Measurements from ENCODE around the gene SLC15A2.
"Not testable (repeated sequence)": the region's sequence is repeated elsewhere in the genome, so short reads cannot be mapped to it uniquely, and the experiment has no call there.

Gene SLC15A2

GRCh38 chr3:121895736-121896135, 1.5 kb downstream of the SLC15A2 start:
- in situ Hi-C loops (cut with HindIII; ENCODE audit: low pct_unique_long_range_greater_than_20kb, low sequenced_read_pairs) = no loop called here
- no peak for TF ChIP-seq JUND (IDR thresholded peaks at IDR 0.05; ENCODE audit: low read depth)
- no peak for DNase-seq (ENCODE audit: low read depth in 1 of 2, low spot score in 1 of 2)

- in situ Hi-C loops (cut with HindIII; ENCODE audit: low pct_unique_long_range_greater_than_20kb, low sequenced_read_pairs) = no loop called here
- DNase-seq (ENCODE audit: low read depth in 1 of 2, low spot score in 1 of 2) = no peak
Observed at GRCh38 chr3:121896823-121897222, 2.6 kb downstream of the SLC15A2 start.

GRCh38 chr3:121897296-121897695, 3.1 kb downstream of the SLC15A2 start:
- DNase-seq (ENCODE audit: low read depth in 1 of 2, low spot score in 1 of 2) = no peak
- TF ChIP-seq JUND (IDR thresholded peaks at IDR 0.05; ENCODE audit: low read depth) = no peak
- in situ Hi-C loops (cut with HindIII; ENCODE audit: low pct_unique_long_range_greater_than_20kb, low sequenced_read_pairs) = no loop called here

More at GRCh38 chr3:121896823-121897222, 2.6 kb downstream of the SLC15A2 start:
- no peak for TF ChIP-seq JUND (IDR thresholded peaks at IDR 0.05; ENCODE audit: low read depth)

- no peak for TF ChIP-seq JUND (IDR thresholded peaks at IDR 0.05; ENCODE audit: low read depth)
- DNase-seq (ENCODE audit: low read depth in 1 of 2, low spot score in 1 of 2) = no peak
- in situ Hi-C loops (cut with HindIII; ENCODE audit: low pct_unique_long_range_greater_than_20kb, low sequenced_read_pairs) = no loop called here
Observed at GRCh38 chr3:121913305-121913990, 19.2 kb downstream of the SLC15A2 start.

GRCh38 chr3:121914081-121914998, 20.1 kb downstream of the SLC15A2 start:
- no peak for TF ChIP-seq JUND (IDR thresholded peaks at IDR 0.05; ENCODE audit: low read depth)
- no peak for DNase-seq (ENCODE audit: low read depth in 1 of 2, low spot score in 1 of 2)
- in situ Hi-C loops (cut with HindIII; ENCODE audit: low pct_unique_long_range_greater_than_20kb, low sequenced_read_pairs) = no loop called here

- DNase-seq (ENCODE audit: low read depth in 1 of 2, low spot score in 1 of 2) = no peak
- no peak for TF ChIP-seq JUND (IDR thresholded peaks at IDR 0.05; ENCODE audit: low read depth)
- in situ Hi-C loops (cut with HindIII; ENCODE audit: low pct_unique_long_range_greater_than_20kb, low sequenced_read_pairs) = no loop called here
Observed at GRCh38 chr3:121916189-121916588, 22.0 kb downstream of the SLC15A2 start.

GRCh38 chr3:121918779-121919483, 24.7 kb downstream of the SLC15A2 start:
- in situ Hi-C loops (cut with HindIII; ENCODE audit: low pct_unique_long_range_greater_than_20kb, low sequenced_read_pairs) = no loop called here
- no peak for DNase-seq (ENCODE audit: low read depth in 1 of 2, low spot score in 1 of 2)

GRCh38 chr3:121924734-121925133, 30.5 kb downstream of the SLC15A2 start:
- DNase-seq (ENCODE audit: low read depth in 1 of 2, low spot score in 1 of 2) = no peak
- in situ Hi-C loops (cut with HindIII; ENCODE audit: low pct_unique_long_range_greater_than_20kb, low sequenced_read_pairs) = no loop called here
- TF ChIP-seq JUND (IDR thresholded peaks at IDR 0.05; ENCODE audit: low read depth) = no peak

More at GRCh38 chr3:121918779-121919483, 24.7 kb downstream of the SLC15A2 start:
- TF ChIP-seq JUND (IDR thresholded peaks at IDR 0.05; ENCODE audit: low read depth) = no peak

- no peak for DNase-seq (ENCODE audit: low read depth in 1 of 2, low spot score in 1 of 2)
- no peak for TF ChIP-seq JUND (IDR thresholded peaks at IDR 0.05; ENCODE audit: low read depth)
- in situ Hi-C loops (cut with HindIII; ENCODE audit: low pct_unique_long_range_greater_than_20kb, low sequenced_read_pairs) = no loop called here
Observed at GRCh38 chr3:121926380-121926779, 32.2 kb downstream of the SLC15A2 start.

GRCh38 chr3:121938141-121938855, 44.1 kb downstream of the SLC15A2 start:
- DNase-seq (ENCODE audit: low read depth in 1 of 2, low spot score in 1 of 2); in situ Hi-C loops (cut with HindIII; ENCODE audit: low pct_unique_long_range_greater_than_20kb, low sequenced_read_pairs): not testable (repeated sequence)

GRCh38 chr3:121941592-121941991, 47.4 kb downstream of the SLC15A2 start:
- no peak for TF ChIP-seq JUND (IDR thresholded peaks at IDR 0.05; ENCODE audit: low read depth)

More at GRCh38 chr3:121941592-121941991, 47.4 kb downstream of the SLC15A2 start:
- in situ Hi-C loops (cut with HindIII; ENCODE audit: low pct_unique_long_range_greater_than_20kb, low sequenced_read_pairs) = no loop called here
- no peak for DNase-seq (ENCODE audit: low read depth in 1 of 2, low spot score in 1 of 2)
